LoVo (cell line): ENCODE measurements around the gene B4GALT4.

Experiments used
- DNase-seq: peaks from one replicate; pipeline ENCODE4 v3.0.0-alpha.2; 2016; ENCODE audit warnings: low spot score

The B4GALT4 gene

GRCh38 chr3:119237299-119237698, 3.4 kb downstream of the B4GALT4 start:
- DNase-seq, result no peak

GRCh38 chr3:119236756-119237155, 3.9 kb downstream of the B4GALT4 start:
- no peak for DNase-seq

- DNase-seq, result no peak
These were observed 5.5 kb downstream of the B4GALT4 start for GRCh38 chr3:119235151-119235550.

GRCh38 chr3:119234610-119235009, 6.1 kb downstream of the B4GALT4 start:
- no peak for DNase-seq

- no peak for DNase-seq
These were observed 9.9 kb downstream of the B4GALT4 start for GRCh38 chr3:119230745-119231144.

- no peak for DNase-seq
These were observed 10.6 kb downstream of the B4GALT4 start for GRCh38 chr3:119230071-119230470.

GRCh38 chr3:119229190-119229589, 11.5 kb downstream of the B4GALT4 start:
- DNase-seq, result no peak

GRCh38 chr3:119228373-119229145, 12.1 kb downstream of the B4GALT4 start:
- no peak for DNase-seq

GRCh38 chr3:119227070-119227850, 13.4 kb downstream of the B4GALT4 start:
- DNase-seq, result no peak

GRCh38 chr3:119225121-119225520, 15.6 kb downstream of the B4GALT4 start:
- DNase-seq, result no peak

GRCh38 chr3:119223511-119223910, 17.2 kb downstream of the B4GALT4 start:
- no peak for DNase-seq

GRCh38 chr3:119222391-119222790, 18.3 kb downstream of the B4GALT4 start:
- DNase-seq, result no peak

- DNase-seq, result no peak
These were observed 18.8 kb downstream of the B4GALT4 start for GRCh38 chr3:119221779-119222320.

- DNase-seq, result no peak
These were observed 19.6 kb downstream of the B4GALT4 start for GRCh38 chr3:119220970-119221667.

- no peak for DNase-seq
These were observed 20.5 kb downstream of the B4GALT4 start for GRCh38 chr3:119220198-119220597.

- DNase-seq, result no peak
These were observed 21.6 kb downstream of the B4GALT4 start for GRCh38 chr3:119219069-119219468.

GRCh38 chr3:119211803-119212202, 28.9 kb downstream of the B4GALT4 start:
- no peak for DNase-seq

GRCh38 chr3:119211193-119211592, 29.5 kb downstream of the B4GALT4 start:
- no peak for DNase-seq

GRCh38 chr3:119207512-119207875, 33.2 kb downstream of the B4GALT4 start:
- DNase-seq, result no peak

- DNase-seq, result no peak
These were observed 33.8 kb downstream of the B4GALT4 start for GRCh38 chr3:119206611-119207511.

- DNase-seq, result no peak
These were observed 35.0 kb downstream of the B4GALT4 start for GRCh38 chr3:119205685-119206084.

- no peak for DNase-seq
These were observed 35.5 kb downstream of the B4GALT4 start for GRCh38 chr3:119205209-119205608.
